HG02884 (cell line): Measurements from ENCODE around the gene SCMH1.

Source experiments
- ATAC-seq: cut with Tn5 transposase; IDR thresholded peaks from one replicate; pipeline ENCODE4 v1.9.1; 2021; ENCODE audit warnings: mild to moderate bottlenecking, moderate library complexity; ENCODE audit not compliant: unreplicated experiment

The SCMH1 gene

DNA sequence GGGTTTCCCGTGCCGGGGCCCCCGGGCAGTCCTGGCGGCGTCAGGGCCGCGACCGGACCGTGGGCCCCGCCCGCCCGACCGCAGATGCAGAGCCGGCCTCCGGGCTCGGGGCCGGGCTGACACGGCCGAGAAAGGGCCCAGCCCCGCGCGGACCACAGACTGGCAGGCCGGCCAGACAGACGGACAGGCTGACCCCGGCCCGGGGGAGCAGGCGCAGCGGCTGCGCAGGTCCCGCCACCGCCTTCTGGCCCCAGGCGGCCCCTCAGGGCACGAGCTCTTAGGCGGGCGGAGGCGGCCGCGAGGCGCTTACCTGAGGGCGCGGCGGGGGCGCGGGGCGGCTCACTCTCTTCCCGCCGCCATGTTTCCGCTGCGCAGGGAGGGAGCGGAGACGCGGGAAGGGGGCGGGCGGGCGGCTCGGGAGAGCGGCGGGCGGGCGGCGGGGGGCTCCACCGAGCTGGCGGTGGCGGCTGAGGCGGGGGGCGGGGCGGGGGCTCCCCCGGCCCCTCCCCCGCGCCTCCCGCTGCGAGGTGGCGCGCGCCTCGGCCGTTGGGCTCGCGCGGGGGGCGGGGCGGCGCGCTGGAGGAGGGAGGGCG is at the start of gene SCMH1:
Gene SCMH1 (minus strand): TSS at position 558 of the 593 bp plus-strand sequence. CDS start 56,173 bp downstream, outside the sequence.
- no peak for ATAC-seq

DNA sequence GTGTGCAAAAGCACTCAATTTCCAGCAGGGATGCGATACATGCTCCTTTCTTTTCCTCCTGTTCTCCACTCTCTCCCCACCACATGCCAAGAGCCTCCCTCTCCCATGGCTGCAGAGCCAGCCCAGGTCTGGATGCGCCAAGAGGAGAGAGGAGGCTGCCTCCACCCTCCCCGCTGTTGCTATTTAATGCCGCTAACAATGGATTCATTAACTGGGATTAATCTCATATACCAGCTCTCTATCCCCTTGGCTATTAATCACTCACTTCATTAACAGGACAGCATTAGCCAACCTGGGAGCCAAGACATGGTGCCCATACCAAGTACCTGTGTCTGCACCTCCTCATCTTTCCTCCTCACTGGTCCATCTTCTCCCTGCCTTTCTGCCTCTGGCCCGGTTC is 49.1 kb upstream of the SCMH1 start:
- no peak for ATAC-seq

DNA sequence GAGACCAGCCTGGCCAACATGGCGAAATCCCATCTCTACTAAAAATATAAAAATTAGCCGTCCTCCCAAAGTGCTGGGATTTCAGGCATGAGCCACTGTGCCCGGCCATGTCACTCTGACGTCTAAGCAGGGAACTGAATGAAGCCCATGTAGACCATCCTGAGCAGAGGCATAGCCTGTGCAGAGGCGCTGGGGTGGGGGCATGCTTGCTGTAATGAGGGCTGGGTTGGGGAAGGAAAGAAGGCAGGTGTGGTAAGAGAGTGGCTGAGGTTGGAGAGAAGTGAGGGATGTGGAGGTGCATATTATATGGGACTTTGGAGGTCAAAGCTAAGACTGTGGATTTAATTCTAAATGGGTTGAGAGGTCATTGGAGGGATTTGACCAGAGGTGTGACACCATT is 47.1 kb upstream of the SCMH1 start:
- ATAC-seq: no peak

DNA sequence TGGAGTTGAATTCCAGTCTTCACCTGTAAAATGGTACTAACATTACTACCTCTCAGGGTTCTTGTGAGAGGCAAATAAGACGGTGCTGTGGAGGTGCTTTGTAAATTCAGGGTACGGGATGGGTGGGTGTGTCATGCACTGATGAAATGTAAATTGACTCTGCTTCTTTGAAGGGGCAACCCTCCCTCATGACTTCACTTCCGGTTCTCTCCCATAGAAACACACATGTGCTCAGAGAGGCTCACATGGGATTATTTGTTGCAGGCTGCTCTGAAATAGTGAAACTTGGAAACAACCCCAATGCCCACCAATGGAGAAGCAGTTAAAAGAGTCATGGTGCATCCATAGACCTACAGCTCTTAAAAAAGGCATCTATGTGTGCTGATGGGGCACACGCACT is 44.9 kb upstream of the SCMH1 start:
- no peak for ATAC-seq

DNA sequence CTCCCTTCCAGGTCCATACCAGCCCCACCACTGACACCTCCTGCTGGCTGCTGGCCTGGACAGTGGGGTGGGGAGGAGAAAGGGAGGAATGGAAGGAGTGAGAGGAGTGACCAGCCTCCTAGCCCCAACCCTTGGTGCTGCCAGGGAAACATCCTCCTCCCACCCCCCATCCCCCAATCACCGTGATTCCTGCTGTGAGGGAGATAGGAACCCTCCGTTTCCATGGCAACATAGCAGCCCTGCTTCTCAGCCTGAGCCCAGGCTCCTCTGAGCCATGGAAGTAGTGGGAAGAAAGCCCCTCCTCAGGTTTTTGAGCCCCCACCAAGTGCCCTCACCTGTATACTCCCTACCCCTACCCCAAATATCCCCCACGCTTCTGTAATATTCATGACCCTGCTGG is 44.4 kb upstream of the SCMH1 start:
- no peak for ATAC-seq

GRCh38 chr1:41285818-41286217 is 43.7 kb upstream of the SCMH1 start:
- no peak for ATAC-seq

DNA sequence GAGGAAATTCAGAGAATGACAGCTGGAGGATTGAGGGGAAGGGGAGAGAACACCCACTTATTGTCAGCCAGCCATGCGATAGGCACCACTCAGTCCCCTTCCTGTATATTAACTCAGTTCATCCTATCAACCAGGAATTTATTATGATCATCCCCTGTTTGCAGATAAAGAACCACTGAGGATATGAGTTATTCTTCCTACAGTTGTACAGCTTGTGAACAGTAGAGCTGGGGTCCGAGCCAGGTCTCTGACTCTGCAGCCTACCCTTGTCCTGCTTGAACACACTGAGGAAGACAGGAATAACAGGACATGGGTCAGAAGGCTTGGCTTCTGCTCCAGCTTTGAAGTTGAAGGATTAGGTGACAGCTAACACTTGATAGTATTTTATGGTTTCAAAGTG is 42.0 kb upstream of the SCMH1 start:
- no peak for ATAC-seq

DNA sequence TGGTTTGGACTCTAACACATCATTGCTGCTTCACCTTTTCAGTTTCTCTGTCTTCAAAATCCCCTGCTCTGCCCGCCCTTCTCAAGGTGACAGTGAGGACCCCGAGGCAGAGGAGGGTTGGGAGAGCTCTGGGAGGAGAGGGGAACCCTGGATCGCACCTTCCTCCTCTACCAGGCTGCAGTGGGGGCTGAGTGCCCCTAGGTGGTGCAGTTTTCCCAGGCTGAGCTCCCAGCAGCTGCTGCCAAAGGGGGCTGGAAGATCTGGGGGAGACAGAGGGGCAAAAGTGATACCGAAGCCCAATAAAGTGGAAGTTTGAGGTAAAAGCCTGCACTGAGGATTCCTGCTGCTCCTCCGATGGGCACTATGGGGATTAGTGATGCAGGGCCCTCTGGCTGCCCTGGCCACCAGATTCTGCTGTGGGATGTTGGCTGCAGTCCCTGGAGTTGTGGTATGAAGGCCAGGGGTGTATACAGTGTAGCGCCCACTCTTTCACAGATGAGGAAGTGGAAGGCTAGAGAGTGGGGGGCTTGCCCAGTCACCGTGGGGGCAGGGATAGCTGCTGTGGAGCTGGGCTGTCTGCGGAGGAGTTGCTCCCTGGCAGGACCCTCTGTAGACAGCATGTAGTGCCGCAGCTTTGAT is 40.7 kb upstream of the SCMH1 start:
- no peak for ATAC-seq

DNA sequence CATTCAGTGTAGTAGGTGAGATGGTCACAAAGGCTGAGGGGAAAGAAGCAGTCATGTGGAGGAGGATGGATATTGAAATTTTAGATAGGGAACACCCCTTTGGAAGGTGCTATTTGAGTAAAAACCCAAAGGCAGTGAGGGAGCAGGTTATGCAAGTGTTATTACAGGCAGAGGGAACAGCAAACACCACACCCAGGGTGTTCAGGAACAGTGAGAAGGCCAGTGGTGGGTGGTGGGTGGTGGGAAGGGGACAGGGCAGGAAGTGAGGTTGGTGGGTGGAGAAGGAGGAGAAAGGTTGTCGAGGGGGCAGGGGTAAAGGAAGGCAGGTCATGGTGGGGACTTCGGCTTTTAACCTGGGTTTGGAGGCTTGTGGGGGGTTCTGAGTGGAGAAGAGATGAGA is 39.2 kb upstream of the SCMH1 start:
- no peak for ATAC-seq

DNA sequence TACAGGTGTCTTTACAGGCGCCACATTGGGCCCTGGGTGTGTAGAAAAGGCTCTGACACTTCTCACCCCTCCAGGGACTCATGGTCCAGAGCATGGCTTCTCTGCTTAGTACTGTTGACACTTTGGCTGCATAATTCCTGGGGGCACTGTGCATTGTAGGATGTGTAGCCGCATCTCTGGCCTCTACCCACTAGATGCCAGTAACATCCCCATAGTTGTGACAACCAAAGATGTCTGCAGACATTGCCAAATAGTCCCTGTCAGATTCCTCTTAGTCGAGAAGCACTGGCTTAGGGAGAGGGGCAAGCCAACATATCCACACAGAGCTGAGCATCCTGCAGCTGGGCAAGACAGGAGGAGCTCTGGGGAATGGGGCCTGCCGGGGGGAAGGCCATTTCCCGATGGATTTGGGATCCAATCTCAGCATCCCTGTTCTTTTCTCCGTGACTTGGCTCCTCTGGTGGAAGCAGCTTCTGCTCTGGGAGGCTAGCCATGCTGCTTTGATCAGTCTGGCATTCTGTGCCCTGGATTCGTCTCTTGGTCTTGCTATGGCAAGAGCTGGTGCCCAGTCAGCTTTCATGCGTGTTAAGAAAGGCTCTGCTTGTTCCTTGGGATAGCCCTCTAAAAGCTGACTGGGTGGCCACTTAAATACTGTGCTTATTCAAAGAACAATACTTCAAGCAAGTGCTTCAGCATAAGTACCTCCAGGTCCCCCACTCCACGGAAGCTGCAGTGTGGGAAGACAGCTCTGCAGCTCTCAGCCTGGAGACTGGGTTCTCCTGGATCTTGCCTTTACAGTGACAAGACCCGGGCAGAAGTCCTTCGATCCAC is 38.3 kb upstream of the SCMH1 start:
- no peak for ATAC-seq

DNA sequence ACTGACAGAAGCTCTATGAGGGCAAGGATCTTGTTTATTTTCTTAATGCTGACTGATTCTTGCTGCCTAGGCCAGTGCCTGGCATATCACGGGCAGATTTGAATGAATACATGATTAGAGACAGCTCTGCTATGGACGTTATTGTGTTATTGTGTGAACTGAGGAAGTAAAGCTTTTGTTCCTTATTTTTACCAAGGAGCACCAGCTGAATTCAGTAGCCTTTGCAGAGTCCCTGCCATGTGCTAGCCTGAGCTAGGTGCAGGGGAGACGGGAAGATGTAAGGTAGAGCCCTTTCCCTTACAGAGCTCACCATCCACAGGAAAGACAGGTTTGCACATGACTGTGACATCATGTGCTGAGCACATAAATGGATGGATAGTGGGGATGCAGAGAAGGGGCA is 36.0 kb upstream of the SCMH1 start:
- no peak for ATAC-seq

DNA sequence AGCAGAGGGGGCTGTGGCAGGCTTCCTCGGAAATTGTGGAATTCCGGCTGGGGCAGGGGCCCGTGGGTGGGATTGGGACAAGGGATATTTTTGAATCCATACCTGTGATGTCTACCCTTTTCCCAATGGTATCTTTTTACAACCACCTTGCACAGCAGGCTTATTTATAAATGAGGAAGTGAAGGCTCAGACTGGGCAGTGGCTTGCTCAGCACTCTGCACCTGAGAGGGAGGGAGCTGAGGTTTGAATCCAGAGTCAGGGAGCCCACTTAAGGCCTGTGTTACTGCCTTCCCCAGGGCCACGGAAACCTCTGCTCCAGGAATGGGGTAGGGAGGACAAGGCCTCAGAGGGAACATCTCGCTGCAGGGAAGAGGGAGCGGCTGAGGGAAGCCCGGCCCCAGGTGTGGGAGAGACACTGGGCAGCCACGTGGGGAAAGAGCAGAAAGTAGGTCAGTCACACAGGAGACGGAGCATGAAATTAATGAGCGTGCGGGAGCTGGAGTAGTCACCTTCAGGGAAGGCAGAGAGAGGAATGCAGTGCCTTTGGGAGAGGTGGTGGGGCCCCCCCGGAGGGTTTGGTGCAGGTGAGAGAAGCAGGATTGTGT is 35.4 kb upstream of the SCMH1 start:
- no peak for ATAC-seq

DNA sequence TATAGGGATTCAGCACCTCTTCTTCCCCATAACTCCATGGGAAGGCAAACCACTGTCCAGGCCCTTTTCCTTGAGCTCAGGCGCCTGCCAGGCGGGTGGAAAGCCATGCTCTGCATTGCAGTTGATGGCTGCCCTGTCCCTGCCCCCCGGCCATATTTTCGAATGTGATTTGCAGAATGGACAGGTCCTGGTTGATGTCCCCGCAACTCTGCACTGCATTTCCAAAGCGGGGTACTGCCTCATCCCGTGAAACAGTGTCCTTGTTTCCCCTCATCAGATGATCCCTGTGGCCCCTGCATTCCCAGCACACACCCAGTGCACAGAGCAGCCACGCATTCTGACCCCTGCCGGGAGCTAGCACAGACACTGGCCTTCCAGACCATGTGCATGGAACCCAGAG is 33.7 kb upstream of the SCMH1 start:
- no peak for ATAC-seq

DNA sequence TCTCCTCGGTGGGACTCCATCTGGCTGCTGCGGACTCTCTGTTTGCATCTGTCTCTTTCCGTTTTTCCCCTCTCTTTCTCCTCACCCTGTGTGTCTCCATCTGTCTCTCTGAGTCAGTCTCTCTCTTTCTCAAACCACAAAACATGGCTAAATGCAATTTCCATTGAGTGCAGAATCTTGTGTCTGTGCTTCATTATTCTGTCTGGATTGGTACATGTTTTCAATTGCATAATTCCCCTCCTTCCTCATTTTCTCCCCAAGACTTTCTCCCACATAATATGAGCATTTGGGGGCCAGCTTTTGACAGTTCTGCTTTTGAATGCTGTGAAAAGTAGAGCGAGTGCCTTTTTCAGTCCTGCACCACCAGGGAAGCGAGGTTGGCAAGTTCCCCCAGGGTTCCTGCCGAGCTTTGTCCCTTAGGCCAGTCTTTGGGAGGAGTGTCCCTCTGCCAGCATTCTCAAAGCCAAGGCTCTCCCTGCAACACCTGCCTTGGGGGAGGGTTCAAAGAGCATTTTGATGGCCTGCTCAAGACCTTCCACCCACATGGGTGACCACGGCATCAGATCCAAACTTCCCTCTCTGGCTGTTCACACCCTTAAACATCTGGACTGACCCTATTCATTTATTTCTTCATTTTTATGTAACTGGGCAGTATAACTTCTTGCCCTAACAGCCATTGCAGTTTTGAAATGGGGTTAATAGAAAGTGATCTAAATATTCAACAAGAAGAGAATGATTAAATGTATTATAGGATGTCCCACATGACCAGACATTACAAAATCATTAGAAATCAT is 32.8 kb upstream of the SCMH1 start:
- ATAC-seq: no peak

DNA sequence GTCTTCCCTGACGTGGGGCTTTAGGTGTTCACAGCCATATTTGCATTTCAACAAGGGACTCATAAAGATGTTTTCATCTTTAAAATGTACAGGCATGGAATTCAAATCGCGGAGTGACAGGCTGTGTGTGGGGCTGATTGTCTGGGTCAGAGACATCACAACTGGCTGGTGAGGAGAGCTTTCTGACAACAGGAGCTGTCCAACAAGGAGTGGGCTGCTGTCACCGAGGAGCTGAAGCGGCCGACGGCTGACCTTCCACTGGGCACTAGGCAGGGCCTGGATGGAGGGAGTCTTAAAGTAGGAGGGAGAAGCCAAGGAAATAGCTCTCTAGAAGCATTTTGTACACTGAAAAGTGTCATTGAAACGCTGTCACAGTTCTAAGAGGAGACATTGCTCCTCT is 30.5 kb upstream of the SCMH1 start:
- no peak for ATAC-seq

DNA sequence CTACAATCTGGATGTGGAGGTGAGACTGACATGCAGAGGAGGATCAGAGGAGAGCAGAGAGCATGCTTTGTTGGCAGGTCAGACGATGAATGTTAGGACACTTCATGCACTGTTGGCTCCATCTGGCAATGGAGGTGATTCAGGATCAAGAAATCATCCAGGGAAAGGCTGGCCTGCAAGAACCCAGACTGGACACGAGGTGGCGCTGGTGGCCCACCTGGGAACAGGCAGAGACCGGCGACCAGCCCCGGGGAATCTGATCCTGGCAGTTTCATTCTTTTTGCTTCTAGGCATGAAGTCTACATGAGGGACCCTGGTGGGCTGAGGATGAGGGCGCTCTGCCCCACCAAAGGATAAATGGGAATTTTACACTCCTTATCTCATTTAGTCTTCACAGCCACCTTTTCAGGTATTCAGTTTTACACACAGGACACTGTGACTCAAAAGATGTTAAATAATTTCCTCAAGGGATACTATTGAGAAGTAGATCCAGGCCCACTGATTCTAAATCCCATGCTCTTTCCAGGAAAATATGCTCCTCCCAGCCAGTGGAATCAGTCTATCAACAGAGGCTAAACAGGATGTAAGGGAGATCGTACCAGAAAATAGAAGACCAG is 26.2 kb upstream of the SCMH1 start:
- ATAC-seq: no peak

- ATAC-seq: no peak
Observed at GRCh38 chr1:41261926-41262618, 20.0 kb upstream of the SCMH1 start.

- ATAC-seq: no peak
Observed at GRCh38 chr1:41260768-41261167, 18.7 kb upstream of the SCMH1 start.

GRCh38 chr1:41259221-41259620 is 17.1 kb upstream of the SCMH1 start:
- ATAC-seq: no peak

DNA sequence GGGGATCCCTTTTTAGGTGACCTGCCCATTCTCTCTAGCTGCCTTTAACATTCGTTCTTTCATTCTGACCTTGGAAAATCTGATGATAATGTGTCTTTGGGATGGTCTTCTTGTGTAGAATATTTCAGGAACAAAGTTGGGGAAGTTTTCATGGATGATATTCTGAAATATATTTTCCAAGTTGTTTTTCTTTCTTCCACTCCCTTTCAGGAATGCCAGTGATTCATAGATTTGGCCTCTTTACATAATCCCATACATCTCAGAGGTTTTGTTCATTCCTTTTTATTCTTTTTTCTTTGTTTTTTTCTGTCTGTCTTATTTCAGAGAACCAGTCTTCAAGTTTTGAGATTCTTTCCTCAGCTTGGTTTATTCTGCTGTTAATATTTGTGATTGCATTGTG is 13.9 kb upstream of the SCMH1 start:
- no peak for ATAC-seq
